AG09319 (cell line): ENCODE measurements around the gene OLFML2B.

Experiments
- DNase-seq: peaks from one replicate; pipeline ENCODE4 v3.0.0-alpha.2; 2010; ENCODE audit warnings: low read depth; ENCODE audit errors: extremely low read depth
- CTCF ChIP-seq: IDR thresholded peaks from 2 replicates; pipeline ENCODE4 v1.5.1; 2011; ENCODE audit warnings: low read depth, mild to moderate bottlenecking, inconsistent platforms, low read length, moderate library complexity

Gene OLFML2B

GRCh38 chr1:161941726-161942436 is 81.8 kb downstream of the OLFML2B start:
- DNase-seq, result no peak
- TF ChIP-seq CTCF, result no peak

- DNase-seq, result no peak
- TF ChIP-seq CTCF, result no peak
These were observed 82.6 kb downstream of the OLFML2B start for GRCh38 chr1:161940866-161941591.

GRCh38 chr1:161936786-161937185 is 86.9 kb downstream of the OLFML2B start:
- TF ChIP-seq CTCF, result no peak
- no peak for DNase-seq

GRCh38 chr1:161935264-161935663 is 88.4 kb downstream of the OLFML2B start:
- no peak for TF ChIP-seq CTCF
- no peak for DNase-seq

- DNase-seq, result no peak
- TF ChIP-seq CTCF, result no peak
These were observed 89.8 kb downstream of the OLFML2B start for GRCh38 chr1:161933592-161934588.
